Retinal pigment epithelial cell (primary cell): Measurements from ENCODE around the gene EIF2D.
A peak's percentile ranks its signal among the peaks of the same experiment; 100 is the strongest.
"Not testable (repeated sequence)": the region's sequence is repeated elsewhere in the genome, so short reads cannot be mapped to it uniquely, and the experiment has no call there.

Source experiments
- DNase-seq: peaks from one replicate; pipeline ENCODE4 v3.0.0-alpha.2; 2010; ENCODE audit warnings: low read depth
- H3K4me3 ChIP-seq: 2 replicates; pipeline ENCODE4 v1.5.1; 2011; ENCODE audit warnings: mild to moderate bottlenecking, low read length, control low read depth, moderate library complexity
- CTCF ChIP-seq: conservative IDR thresholded peaks from 2 replicates; pipeline ENCODE4 v1.5.1; 2011; ENCODE audit warnings: low read depth, low read length, control low read depth, inconsistent platforms

EIF2D gene

DNA sequence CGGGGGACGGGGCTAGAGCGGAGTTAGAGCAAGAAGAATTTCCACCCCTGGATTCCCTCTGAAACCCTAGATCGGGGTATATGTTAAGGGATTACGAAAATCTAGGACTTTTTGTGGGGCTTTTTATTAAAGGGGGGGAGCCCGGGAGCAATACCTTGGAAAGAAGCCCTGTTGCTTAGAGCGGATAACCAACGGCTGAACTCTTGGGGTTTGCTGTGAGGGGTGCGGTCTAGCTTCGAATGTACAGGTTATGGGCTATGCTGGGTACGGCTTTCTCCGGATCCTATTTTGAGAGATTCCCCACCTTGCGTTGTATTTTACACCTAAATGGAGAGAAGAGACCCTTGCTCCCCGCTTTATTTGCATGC is 23.7 kb upstream of the EIF2D start:
- H3K4me3 ChIP-seq = peak overlapping the region; percentile 86
- no peak for TF ChIP-seq CTCF
- DNase-seq = no peak

- TF ChIP-seq CTCF = no peak
- DNase-seq = peak; percentile 74
- peak within 1 kb of the TSS; percentile 86 for H3K4me3 ChIP-seq
Observed at GRCh38 chr1:206635080-206635977, 23.1 kb upstream of the EIF2D start, which contains the start of gene DYRK3. Gene DYRK3, plus strand, starts transcription at chr1:206635536. Its CDS starts 168 bp downstream, at chr1:206635704.

GRCh38 chr1:206634365-206635079 is 22.3 kb upstream of the EIF2D start:
- H3K4me3 ChIP-seq = peak overlapping the region; percentile 86
- DNase-seq = peak; percentile 38
- TF ChIP-seq CTCF = peak; percentile 87

DNA sequence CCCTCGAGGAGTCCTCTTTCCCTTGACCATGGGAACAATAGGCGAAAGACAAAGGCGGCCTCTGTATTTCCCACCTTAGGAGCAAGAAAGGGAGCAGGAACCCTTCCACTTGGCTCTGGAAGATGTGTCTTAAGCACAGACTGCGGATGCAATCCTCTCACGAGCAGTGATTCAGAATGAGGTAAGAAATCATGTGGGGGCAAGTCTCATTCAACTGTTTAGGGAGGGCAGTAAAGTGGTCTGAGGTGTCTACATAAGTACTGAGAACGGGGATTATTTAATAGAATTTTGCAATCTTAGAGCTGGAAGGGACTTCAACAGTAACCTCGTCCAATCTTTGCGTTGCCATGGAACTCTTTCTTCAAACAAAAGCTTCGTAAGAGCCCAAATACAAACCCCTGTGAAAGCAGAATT is 21.4 kb upstream of the EIF2D start:
- H3K4me3 ChIP-seq = no peak overlapping the region
- TF ChIP-seq CTCF = no peak
- DNase-seq = peak; percentile 78

- H3K4me3 ChIP-seq = no peak overlapping the region
- TF ChIP-seq CTCF = peak; percentile 67
- DNase-seq = peak; percentile 51
Observed at GRCh38 chr1:206631085-206631509, 18.8 kb upstream of the EIF2D start.

- no peak overlapping the region for H3K4me3 ChIP-seq
- no peak for TF ChIP-seq CTCF
- DNase-seq = no peak
Observed at GRCh38 chr1:206628916-206629315, 16.7 kb upstream of the EIF2D start.

GRCh38 chr1:206626396-206626795 is 14.1 kb upstream of the EIF2D start:
- DNase-seq, H3K4me3 ChIP-seq: not testable (repeated sequence)
